Spleen (tissue), 7 donors: ENCODE measurements around the gene EIF3F.

ENCODE experiments used
- CTCF ChIP-seq, 11 experiments: fragments of 200-600 bp in 7 of 11; fragments of 450-650 bp in 4 of 11; sonication (generic) in 4 of 11; IDR thresholded peaks in 8 of 11; conservative IDR thresholded peaks in 3 of 11; 1 replicate in 7 of 11; 2 replicates in 4 of 11; pipeline versions ENCODE4 v1.4.0 to v1.8.0; 2016 to 2021; ENCODE audit warnings: antibody characterized with exemption in 11 of 11, inconsistent platforms in 4 of 11, mild to moderate bottlenecking in 1 of 11
- POLR2A ChIP-seq, 3 donors: fragments of 450-650 bp; IDR thresholded peaks; one replicate each; pipeline ENCODE4 v1.5.1; 2017; ENCODE audit warnings: antibody characterized with exemption in 3 of 3, mild to moderate bottlenecking in 1 of 3
- POLR2AphosphoS5 ChIP-seq, 3 donors: sonication (generic); formaldehyde crosslinking; IDR thresholded peaks; one replicate each; pipeline ENCODE4 v1.5.1; 2017; ENCODE audit warnings: antibody characterized with exemption in 3 of 3
- donor health status: DM: no; HTN: no; CAD: no; lungs with moderate emphysema.
- donor health status: DM: no; HTN: no; CAD: no.
- donor health status: DM: no; HTN: no; CAD: no.

DNA sequence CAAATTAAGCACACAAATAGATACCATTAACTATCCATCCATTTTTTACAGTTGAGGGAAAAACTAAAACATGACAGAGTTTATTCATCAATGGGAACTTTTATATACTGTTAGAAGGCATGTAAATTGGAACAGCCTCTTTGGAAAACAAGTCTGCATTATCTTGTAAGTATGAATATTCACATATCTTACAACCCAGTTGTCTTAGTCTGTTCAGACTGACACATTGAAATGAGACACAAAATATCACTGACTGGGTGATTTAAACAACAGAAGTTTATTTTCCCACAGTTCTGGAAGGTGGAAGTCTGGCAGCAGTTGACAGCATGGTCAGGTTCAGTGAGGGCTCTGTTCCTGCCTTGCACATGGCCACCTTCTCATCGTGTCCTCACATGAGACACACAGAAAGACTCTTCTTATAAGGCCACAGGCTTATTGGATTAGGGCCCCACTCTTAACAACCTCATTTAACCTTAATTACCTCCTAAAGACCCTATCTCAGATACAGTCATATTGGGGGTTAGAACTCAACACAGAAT lies 5.4 kb upstream of the EIF3F start:
- TF ChIP-seq CTCF (IDR thresholded peaks at IDR 0.05 in 8 of 11, conservative IDR thresholded peaks at IDR 0.05 in 3 of 11) (no peak), POLR2A (IDR thresholded peaks at IDR 0.05) (no peak), POLR2AphosphoS5 (IDR thresholded peaks at IDR 0.05) (no peak)
